HG03025 (cell line): ENCODE results near the gene ECD.

Experiments
- ATAC-seq: cut with Tn5 transposase; IDR thresholded peaks from one replicate; pipeline ENCODE4 v1.9.1; 2021; ENCODE audit warnings: mild to moderate bottlenecking, moderate library complexity; ENCODE audit not compliant: unreplicated experiment, low FRiP score

ECD gene

GRCh38 chr10:73167783-73168464 is at the start of gene ECD, which contains the start of gene FAM149B1:
TSS of gene ECD (minus strand) at chr10:73168008. CDS start at chr10:73163937, 4,071 bp downstream.
TSS of gene FAM149B1 (plus strand) at chr10:73168119. CDS start at chr10:73168340, 221 bp downstream.
- peak; percentile 93 for ATAC-seq

- ATAC-seq, result no peak
Observed at GRCh38 chr10:73215749-73216148, 47.9 kb upstream of the ECD start.

GRCh38 chr10:73211106-73211811 is 43.5 kb upstream of the ECD start:
- ATAC-seq, result no peak

GRCh38 chr10:73210395-73211105 is 42.7 kb upstream of the ECD start:
- ATAC-seq, result no peak

- no peak for ATAC-seq
Observed at GRCh38 chr10:73209705-73210104, 41.9 kb upstream of the ECD start.

GRCh38 chr10:73207883-73208282 is 40.1 kb upstream of the ECD start:
- ATAC-seq, result no peak

- ATAC-seq, result no peak
Observed at GRCh38 chr10:73206385-73206784, 38.6 kb upstream of the ECD start.

GRCh38 chr10:73205890-73206289 is 38.1 kb upstream of the ECD start:
- ATAC-seq, result no peak

- no peak for ATAC-seq
Observed at GRCh38 chr10:73205081-73205480, 37.3 kb upstream of the ECD start.

- no peak for ATAC-seq
Observed at GRCh38 chr10:73190188-73190587, 22.4 kb upstream of the ECD start.

GRCh38 chr10:73186266-73186665 is 18.5 kb upstream of the ECD start:
- no peak for ATAC-seq

- ATAC-seq, result no peak
Observed at GRCh38 chr10:73183667-73184281, 16.0 kb upstream of the ECD start.

GRCh38 chr10:73182568-73182967 is 14.8 kb upstream of the ECD start:
- ATAC-seq, result no peak

- no peak for ATAC-seq
Observed at GRCh38 chr10:73174148-73174925, 6.5 kb upstream of the ECD start.

- ATAC-seq, result no peak
Observed at GRCh38 chr10:73172867-73173266, 5.1 kb upstream of the ECD start.

GRCh38 chr10:73169320-73169719 is 1.5 kb upstream of the ECD start:
- no peak for ATAC-seq

- ATAC-seq, result no peak
Observed at GRCh38 chr10:73168465-73168803, 626 bp upstream of the ECD start.

GRCh38 chr10:73167458-73167782 is 388 bp downstream of the ECD start:
- no peak for ATAC-seq

GRCh38 chr10:73166972-73167371 is 836 bp downstream of the ECD start:
- ATAC-seq, result no peak

GRCh38 chr10:73163096-73163495 is 4.7 kb downstream of the ECD start:
- no peak for ATAC-seq
